ENCODE results near the gene RNF145. TPM values are rescaled to one million over a fixed set of nuclear protein-coding genes. Genes with fewer than 3 reads are reported as not detected.

The RNF145 gene
- total RNA-seq, 4 donors from 2014 or later, result 6.7 to 20.8 (median 9.7) TPM

DNA sequence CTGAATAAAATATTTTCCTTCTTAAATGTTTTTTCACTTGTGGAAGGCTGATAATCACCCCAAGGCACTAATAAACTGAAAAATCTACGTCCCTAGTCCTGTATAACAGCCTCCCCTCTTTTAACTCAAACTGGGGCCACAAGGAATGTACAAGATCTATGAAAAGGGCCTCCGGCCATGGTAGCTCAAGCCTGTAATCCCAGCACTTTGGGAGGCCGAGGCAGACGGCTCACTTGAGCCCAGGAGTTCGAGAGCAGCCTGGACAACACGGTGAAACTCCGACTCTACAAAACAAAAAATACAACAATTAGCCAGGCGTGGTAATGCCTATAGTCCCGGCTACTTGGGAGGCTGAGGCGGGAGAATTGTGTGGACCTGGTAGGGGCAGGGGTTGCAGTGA is 23.6 kb downstream of the RNF145 start:
- no peak for TF ChIP-seq POLR2A (IDR thresholded peaks at IDR 0.05)
- TF ChIP-seq, protein P1, sequence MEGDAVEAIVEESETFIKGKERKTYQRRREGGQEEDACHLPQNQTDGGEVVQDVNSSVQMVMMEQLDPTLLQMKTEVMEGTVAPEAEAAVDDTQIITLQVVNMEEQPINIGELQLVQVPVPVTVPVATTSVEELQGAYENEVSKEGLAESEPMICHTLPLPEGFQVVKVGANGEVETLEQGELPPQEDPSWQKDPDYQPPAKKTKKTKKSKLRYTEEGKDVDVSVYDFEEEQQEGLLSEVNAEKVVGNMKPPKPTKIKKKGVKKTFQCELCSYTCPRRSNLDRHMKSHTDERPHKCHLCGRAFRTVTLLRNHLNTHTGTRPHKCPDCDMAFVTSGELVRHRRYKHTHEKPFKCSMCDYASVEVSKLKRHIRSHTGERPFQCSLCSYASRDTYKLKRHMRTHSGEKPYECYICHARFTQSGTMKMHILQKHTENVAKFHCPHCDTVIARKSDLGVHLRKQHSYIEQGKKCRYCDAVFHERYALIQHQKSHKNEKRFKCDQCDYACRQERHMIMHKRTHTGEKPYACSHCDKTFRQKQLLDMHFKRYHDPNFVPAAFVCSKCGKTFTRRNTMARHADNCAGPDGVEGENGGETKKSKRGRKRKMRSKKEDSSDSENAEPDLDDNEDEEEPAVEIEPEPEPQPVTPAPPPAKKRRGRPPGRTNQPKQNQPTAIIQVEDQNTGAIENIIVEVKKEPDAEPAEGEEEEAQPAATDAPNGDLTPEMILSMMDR (IDR thresholded peaks at IDR 0.05 in 4 of 5, conservative IDR thresholded peaks at IDR 0.05 in 1 of 5), result no peak
- Histone ChIP-seq H3K4me1 (peaks cover 4 to 16% of the 10 kb centered on the region in 2 donors), H3K36me3 (no peaks in the 10 kb centered on the region), H3K27ac (no peak overlapping the region), H3K4me3 (no peak overlapping the region), H3K27me3 (no peaks in the 10 kb centered on the region), H3K9me3 (no peaks in the 10 kb centered on the region)
- ATAC-seq (no peak), DNase-seq (no peak)
- in situ Hi-C loops (cut with MboI; ENCODE audit: low sequenced_read_pairs in 4 of 4) (no loop called here), intact Hi-C loops (cut with DNase I; ENCODE audit: low total_unique reads) (no loop called here)

DNA sequence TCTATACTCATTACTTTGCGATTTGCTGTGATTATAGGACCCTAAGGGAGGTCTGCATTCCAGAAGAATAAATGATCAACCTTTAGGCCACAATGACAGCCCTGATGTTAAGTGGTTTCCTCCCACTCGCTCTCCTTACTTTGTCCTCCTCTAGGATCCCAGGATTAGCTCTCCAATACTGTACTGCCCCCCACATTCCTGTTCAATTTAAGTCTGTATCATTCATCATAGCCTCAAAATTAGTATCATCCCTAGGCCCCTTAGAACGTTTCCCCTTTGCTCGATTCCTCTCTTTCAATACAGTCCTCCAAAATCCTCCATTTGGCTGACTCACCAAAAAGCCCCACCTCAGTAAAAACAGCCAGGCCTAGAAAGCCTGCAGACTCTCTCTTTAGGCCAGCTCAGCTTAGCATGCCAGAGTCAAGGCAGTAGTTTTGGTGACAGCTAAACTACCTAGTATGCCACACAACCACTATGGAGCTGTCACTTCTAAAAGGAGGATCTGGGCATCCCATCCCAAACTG is 24.4 kb downstream of the RNF145 start:
- intact Hi-C loops (cut with DNase I; ENCODE audit: low total_unique reads), result no loop called here

DNA sequence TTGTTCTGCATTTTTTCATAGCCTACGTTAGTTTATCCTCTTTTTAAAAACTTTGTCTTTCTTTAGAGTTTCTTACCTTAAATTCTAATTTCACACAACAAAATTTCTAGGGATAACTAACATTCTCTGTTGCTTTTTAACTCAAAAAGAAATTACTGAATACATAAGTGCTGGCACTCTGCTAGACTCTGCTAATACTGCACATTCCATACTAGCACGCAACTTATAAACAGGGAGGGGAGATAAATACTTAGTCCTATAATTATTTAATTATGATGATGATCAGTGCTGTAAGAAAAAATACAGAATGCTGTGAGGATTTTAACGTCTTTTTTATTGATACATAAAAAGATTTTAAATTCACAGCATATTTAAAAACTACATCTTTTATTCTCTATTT is 25.1 kb downstream of the RNF145 start:
- no peak overlapping the region for H3K27ac ChIP-seq
- H3K4me1 ChIP-seq, result peaks cover under 1 to 19% of the 10 kb centered on the region in 2 donors
- H3K27me3 ChIP-seq, result no peaks in the 10 kb centered on the region
- DNase-seq (no peak), ATAC-seq (no peak)
- in situ Hi-C loops (cut with MboI; ENCODE audit: low sequenced_read_pairs in 4 of 4), result no loop called here
- no peak overlapping the region for H3K4me3 ChIP-seq
- no peak for TF ChIP-seq POLR2A (IDR thresholded peaks at IDR 0.05)
- H3K9me3 ChIP-seq, result no peaks in the 10 kb centered on the region
- H3K36me3 ChIP-seq, result no peaks in the 10 kb centered on the region
- intact Hi-C loops (cut with DNase I; ENCODE audit: low total_unique reads), result no loop called here

More for the DNA sequence above, 24.4 kb downstream of the RNF145 start:
- Histone ChIP-seq H3K4me1 (peaks cover 4 to 18% of the 10 kb centered on the region in 2 donors), H3K27me3 (no peaks in the 10 kb centered on the region), H3K4me3 (no peak overlapping the region), H3K36me3 (no peaks in the 10 kb centered on the region), H3K27ac (no peak overlapping the region), H3K9me3 (no peaks in the 10 kb centered on the region)
- in situ Hi-C loops (cut with MboI; ENCODE audit: low sequenced_read_pairs in 4 of 4), result no loop called here
- TF ChIP-seq, protein P1 (IDR thresholded peaks at IDR 0.05 in 4 of 5, conservative IDR thresholded peaks at IDR 0.05 in 1 of 5), result no peak
- TF ChIP-seq POLR2A (IDR thresholded peaks at IDR 0.05), result no peak
- ATAC-seq (no peak), DNase-seq (no peak)

DNA sequence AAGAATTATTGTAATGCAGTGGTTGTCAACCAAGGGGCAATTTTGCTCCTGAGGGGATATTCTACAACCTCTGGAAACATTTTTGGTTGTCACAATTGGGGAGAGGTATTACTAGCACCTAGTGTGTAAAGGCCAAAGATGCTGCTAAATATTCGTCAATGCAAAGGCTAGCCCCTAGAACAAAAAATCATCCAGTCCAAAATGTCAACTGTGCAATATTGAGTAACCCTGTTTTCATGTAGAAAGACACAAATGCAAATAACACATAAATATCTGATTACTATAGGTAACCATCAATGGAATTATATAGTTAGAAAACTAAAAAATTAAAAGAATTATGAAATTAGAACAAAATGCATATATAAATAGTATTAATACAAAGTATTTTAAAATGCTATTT is 26.1 kb downstream of the RNF145 start:
- no peaks in the 10 kb centered on the region for H3K27me3 ChIP-seq
- H3K27ac ChIP-seq, result peak overlapping the region in 1 of 4 donors; percentile 37
- H3K36me3 ChIP-seq, result no peaks in the 10 kb centered on the region
- DNase-seq, result no peak
- in situ Hi-C loops (cut with MboI; ENCODE audit: low sequenced_read_pairs in 4 of 4) (no loop called here), intact Hi-C loops (cut with DNase I; ENCODE audit: low total_unique reads) (no loop called here)
- TF ChIP-seq POLR2A (IDR thresholded peaks at IDR 0.05), result no peak
- TF ChIP-seq, protein P1 (IDR thresholded peaks at IDR 0.05 in 4 of 5, conservative IDR thresholded peaks at IDR 0.05 in 1 of 5), result no peak
- H3K9me3 ChIP-seq, result no peaks in the 10 kb centered on the region
- H3K4me3 ChIP-seq, result no peak overlapping the region
- peaks cover 0 to 23% of the 10 kb centered on the region in 2 donors for H3K4me1 ChIP-seq
- no peak for ATAC-seq

DNA sequence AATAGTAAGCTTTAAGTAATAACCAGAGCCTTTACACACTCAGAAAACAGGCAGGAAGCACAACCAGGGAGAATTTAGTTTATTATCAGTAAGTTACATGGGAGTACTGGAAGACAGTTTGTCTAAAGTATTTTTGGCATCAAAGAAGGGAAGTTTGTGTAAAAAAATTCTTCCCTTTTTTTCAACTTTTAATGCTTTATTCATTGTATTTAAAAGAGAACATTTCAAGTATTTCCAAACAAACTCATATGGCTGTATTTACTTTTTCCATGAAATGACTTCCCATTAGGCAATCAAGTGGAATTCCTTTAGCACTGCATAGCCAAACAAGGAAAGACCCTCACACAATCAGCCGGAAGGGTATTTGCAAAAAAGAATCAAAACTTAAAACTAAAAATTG is 26.7 kb downstream of the RNF145 start:
- Histone ChIP-seq H3K4me3 (no peak overlapping the region), H3K27me3 (no peaks in the 10 kb centered on the region), H3K9me3 (no peaks in the 10 kb centered on the region), H3K4me1 (peaks cover 0 to 23% of the 10 kb centered on the region in 2 donors), H3K27ac (peak overlapping the region in 3 of 4 donors; percentile 24 to 37 (median 35)), H3K36me3 (no peaks in the 10 kb centered on the region)
- intact Hi-C loops (cut with DNase I; ENCODE audit: low total_unique reads) (no loop called here), in situ Hi-C loops (cut with MboI; ENCODE audit: low sequenced_read_pairs in 4 of 4) (no loop called here)
- TF ChIP-seq, protein P1 (IDR thresholded peaks at IDR 0.05 in 4 of 5, conservative IDR thresholded peaks at IDR 0.05 in 1 of 5), result no peak
- no peak for TF ChIP-seq POLR2A (IDR thresholded peaks at IDR 0.05)
- DNase-seq (no peak), ATAC-seq (no peak)
